ENCODE results near the gene MTTP.

DNA sequence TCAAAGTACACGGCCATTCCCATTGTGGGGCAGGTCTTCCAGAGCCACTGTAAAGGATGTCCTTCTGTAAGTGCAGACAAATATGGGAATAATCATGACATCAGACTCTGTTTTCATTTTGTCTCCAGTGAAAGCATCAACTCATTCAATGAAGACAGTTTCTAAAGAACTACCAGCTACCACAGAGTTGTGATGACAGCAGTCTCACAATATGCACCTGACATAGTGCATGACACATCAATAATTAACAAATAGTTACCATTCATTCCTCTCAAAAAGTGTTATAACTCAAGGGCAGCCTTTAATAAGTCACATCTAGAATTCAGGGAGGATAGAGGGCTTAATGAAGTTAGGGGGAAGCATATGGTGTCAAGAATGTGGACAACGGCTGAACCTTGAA, 20.2 kb downstream of the MTTP start:
- TF ChIP-seq, protein P1, sequence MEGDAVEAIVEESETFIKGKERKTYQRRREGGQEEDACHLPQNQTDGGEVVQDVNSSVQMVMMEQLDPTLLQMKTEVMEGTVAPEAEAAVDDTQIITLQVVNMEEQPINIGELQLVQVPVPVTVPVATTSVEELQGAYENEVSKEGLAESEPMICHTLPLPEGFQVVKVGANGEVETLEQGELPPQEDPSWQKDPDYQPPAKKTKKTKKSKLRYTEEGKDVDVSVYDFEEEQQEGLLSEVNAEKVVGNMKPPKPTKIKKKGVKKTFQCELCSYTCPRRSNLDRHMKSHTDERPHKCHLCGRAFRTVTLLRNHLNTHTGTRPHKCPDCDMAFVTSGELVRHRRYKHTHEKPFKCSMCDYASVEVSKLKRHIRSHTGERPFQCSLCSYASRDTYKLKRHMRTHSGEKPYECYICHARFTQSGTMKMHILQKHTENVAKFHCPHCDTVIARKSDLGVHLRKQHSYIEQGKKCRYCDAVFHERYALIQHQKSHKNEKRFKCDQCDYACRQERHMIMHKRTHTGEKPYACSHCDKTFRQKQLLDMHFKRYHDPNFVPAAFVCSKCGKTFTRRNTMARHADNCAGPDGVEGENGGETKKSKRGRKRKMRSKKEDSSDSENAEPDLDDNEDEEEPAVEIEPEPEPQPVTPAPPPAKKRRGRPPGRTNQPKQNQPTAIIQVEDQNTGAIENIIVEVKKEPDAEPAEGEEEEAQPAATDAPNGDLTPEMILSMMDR (IDR thresholded peaks at IDR 0.05): no peak
- TF ChIP-seq ZFX (IDR thresholded peaks at IDR 0.05; ENCODE audit: borderline replicate concordance): no peak
